GM19238 (cell line): ENCODE measurements around the gene LHPP.
A peak's percentile ranks its signal among the peaks of the same experiment; 100 is the strongest.

Experiments used
- DNase-seq: peaks from one replicate; pipeline ENCODE4 v3.0.0; 2011; ENCODE audit warnings: low spot score; ENCODE audit not compliant: insufficient read length

LHPP gene

GRCh38 chr10:124640538-124641231 lies 179.1 kb downstream of the LHPP start:
- DNase-seq, result no peak

- no peak for DNase-seq
These were observed 179.9 kb downstream of the LHPP start for GRCh38 chr10:124641282-124642087.

GRCh38 chr10:124642088-124642710 lies 180.6 kb downstream of the LHPP start:
- DNase-seq, result no peak

GRCh38 chr10:124643330-124644009 lies 181.8 kb downstream of the LHPP start:
- no peak for DNase-seq

- no peak for DNase-seq
These were observed 182.6 kb downstream of the LHPP start for GRCh38 chr10:124644236-124644635.

- DNase-seq, result no peak
These were observed 183.3 kb downstream of the LHPP start for GRCh38 chr10:124644771-124645415.

- DNase-seq, result no peak
These were observed 184.0 kb downstream of the LHPP start for GRCh38 chr10:124645467-124646095.

- DNase-seq, result no peak
These were observed 185.1 kb downstream of the LHPP start for GRCh38 chr10:124646483-124647352.

GRCh38 chr10:124647421-124648130 lies 186.0 kb downstream of the LHPP start:
- DNase-seq, result peak; percentile 77

- DNase-seq, result no peak
These were observed 186.5 kb downstream of the LHPP start for GRCh38 chr10:124648131-124648475.

- DNase-seq, result peak; percentile 58
These were observed 187.1 kb downstream of the LHPP start for GRCh38 chr10:124648738-124649137.

- DNase-seq, result no peak
These were observed 187.6 kb downstream of the LHPP start for GRCh38 chr10:124649214-124649613.

GRCh38 chr10:124650263-124650662 lies 188.6 kb downstream of the LHPP start:
- DNase-seq, result no peak

GRCh38 chr10:124650820-124651401 lies 189.3 kb downstream of the LHPP start:
- no peak for DNase-seq

- DNase-seq, result no peak
These were observed 189.8 kb downstream of the LHPP start for GRCh38 chr10:124651402-124651891.

- DNase-seq, result no peak
These were observed 190.6 kb downstream of the LHPP start for GRCh38 chr10:124652200-124652599.

GRCh38 chr10:124652701-124653100 lies 191.1 kb downstream of the LHPP start:
- no peak for DNase-seq

- no peak for DNase-seq
These were observed 191.7 kb downstream of the LHPP start for GRCh38 chr10:124653311-124653710.
